Ascending aorta (tissue), 2 donors: Measurements from ENCODE around the gene USP34. TPM values are rescaled to one million over a fixed set of nuclear protein-coding genes. Genes with fewer than 3 reads are reported as not detected.

ENCODE experiments used
- DNase-seq, 2 donors: peaks; one replicate each; pipeline ENCODE4 v3.0.0-alpha.2; 2019; ENCODE audit warnings: low spot score in 2 of 2
- H3K27ac ChIP-seq, 2 donors: fragments of 200-600 bp; sonication (generic); one replicate each; pipeline ENCODE4 v1.5.1; 2016 to 2017; ENCODE audit warnings: mild to moderate bottlenecking in 1 of 2
- H3K27me3 ChIP-seq: fragments of 200-600 bp; sonication (generic); one replicate; pipeline ENCODE4 v1.5.1; 2017
- H3K36me3 ChIP-seq, 2 donors: fragments of 200-600 bp; sonication (generic); one replicate each; pipeline ENCODE4 v1.5.1; 2016
- H3K4me1 ChIP-seq, 2 donors: fragments of 200-600 bp; sonication (generic); one replicate each; pipeline ENCODE4 v1.5.1; 2016 to 2017; ENCODE audit warnings: mild to moderate bottlenecking in 1 of 2
- H3K4me3 ChIP-seq, 2 donors: fragments of 200-600 bp; sonication (generic); one replicate each; pipeline ENCODE4 v1.5.1; 2016 to 2017; ENCODE audit warnings: mild to moderate bottlenecking in 1 of 2
- H3K9me3 ChIP-seq, 2 donors: fragments of 200-600 bp; sonication (generic); one replicate each; pipeline ENCODE4 v1.5.1; 2016
- intact Hi-C: fragments of 100-400 bp; cut with DNase I; formaldehyde crosslinking; loops from one replicate; pipeline ENCODE4 v1.15.1; 2023
- total RNA-seq: library from RNA; depleted of rRNA; stranded (reverse); fragments of >200 nt; gene quantifications from one replicate; pipeline ENCODE4 v1.1.0, GENCODE V29; 2016
- TF ChIP-seq, protein P1 (sequence below), 3 experiments: fragments of 200-600 bp in 2 of 3; fragments of 450-650 bp in 1 of 3; sonication (generic) in 2 of 3; IDR thresholded peaks; one replicate each; pipeline ENCODE4 v1.5.1; 2016 to 2019; ENCODE audit warnings: antibody characterized with exemption in 3 of 3, mild to moderate bottlenecking in 1 of 3, moderate library complexity in 1 of 3

USP34 gene
- total RNA-seq, 1 donor from 2014 or later = 59.3 TPM

DNA sequence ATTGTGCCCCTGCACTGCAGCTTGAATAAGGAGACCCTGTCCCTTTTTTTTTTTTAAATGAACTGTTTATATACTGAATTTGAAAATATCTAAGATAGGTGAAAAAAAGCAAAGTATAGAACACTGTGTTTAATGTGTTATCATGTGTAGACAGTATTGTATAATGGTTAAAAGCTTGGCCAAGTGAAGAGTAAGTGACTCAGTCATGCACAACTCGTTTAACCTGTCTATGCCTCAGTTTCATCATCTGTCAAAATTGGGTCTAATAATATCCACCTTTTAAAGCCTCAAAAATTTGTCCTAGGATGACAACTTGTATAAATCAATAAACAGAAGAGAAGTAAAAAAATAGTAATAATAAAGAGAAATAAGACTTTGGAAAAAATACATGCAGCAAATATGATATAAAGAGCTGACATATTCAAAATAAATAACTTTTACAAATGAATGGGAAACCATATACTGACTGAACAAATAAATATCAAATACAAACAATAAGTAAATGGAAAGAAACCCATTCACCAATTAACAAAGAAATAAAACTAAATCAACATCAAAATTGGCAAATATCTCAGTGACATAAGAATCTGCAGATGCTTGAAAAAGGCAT, 195.2 kb downstream of the USP34 start:
- H3K4me1 ChIP-seq = no peaks in the 10 kb centered on the region
- intact Hi-C loops = no loop called here
- H3K36me3 ChIP-seq = peaks cover 18 to 42% of the 10 kb centered on the region in 2 donors
- no peak overlapping the region for H3K27ac ChIP-seq
- TF ChIP-seq, protein P1, sequence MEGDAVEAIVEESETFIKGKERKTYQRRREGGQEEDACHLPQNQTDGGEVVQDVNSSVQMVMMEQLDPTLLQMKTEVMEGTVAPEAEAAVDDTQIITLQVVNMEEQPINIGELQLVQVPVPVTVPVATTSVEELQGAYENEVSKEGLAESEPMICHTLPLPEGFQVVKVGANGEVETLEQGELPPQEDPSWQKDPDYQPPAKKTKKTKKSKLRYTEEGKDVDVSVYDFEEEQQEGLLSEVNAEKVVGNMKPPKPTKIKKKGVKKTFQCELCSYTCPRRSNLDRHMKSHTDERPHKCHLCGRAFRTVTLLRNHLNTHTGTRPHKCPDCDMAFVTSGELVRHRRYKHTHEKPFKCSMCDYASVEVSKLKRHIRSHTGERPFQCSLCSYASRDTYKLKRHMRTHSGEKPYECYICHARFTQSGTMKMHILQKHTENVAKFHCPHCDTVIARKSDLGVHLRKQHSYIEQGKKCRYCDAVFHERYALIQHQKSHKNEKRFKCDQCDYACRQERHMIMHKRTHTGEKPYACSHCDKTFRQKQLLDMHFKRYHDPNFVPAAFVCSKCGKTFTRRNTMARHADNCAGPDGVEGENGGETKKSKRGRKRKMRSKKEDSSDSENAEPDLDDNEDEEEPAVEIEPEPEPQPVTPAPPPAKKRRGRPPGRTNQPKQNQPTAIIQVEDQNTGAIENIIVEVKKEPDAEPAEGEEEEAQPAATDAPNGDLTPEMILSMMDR (IDR thresholded peaks at IDR 0.05) = no peak
- H3K9me3 ChIP-seq = no peaks in the 10 kb centered on the region
- H3K4me3 ChIP-seq = no peak overlapping the region
- DNase-seq = no peak
- H3K27me3 ChIP-seq = no peaks in the 10 kb centered on the region

DNA sequence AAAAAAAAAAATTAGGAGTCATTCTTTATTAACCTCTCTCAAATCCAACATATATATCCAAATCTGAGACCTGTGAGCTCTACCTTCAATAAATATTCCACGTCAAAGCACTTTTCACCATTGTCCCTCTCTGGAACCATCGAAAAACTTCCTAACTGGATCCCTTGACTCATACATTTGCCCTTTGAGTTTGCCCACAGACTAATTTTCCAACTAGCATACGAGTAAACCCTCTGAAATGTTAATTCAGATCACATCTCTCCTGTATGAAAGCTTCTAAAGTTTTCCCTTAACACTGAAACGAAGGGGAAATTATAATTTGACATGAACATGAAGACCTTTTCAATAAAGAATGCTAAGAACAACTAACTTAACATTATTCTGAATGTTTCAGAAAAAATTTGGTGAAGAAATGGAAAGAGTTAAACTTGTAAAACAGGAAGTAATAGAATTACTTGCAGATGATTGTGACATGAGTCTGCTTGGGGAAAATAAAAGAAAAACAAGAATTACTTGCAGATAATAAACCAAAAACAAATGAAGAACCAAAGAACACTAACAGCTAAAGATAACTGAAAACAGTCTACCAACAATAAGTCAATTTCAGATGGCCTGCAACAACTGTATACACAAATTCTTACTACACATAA, 198.3 kb downstream of the USP34 start:
- Histone ChIP-seq H3K4me1 (no peaks in the 10 kb centered on the region), H3K36me3 (peaks cover 6 to 25% of the 10 kb centered on the region in 2 donors), H3K27ac (no peak overlapping the region), H3K9me3 (no peaks in the 10 kb centered on the region), H3K4me3 (no peak overlapping the region), H3K27me3 (no peaks in the 10 kb centered on the region)
- no peak for DNase-seq
- intact Hi-C loops = no loop called here
- TF ChIP-seq, protein P1 (IDR thresholded peaks at IDR 0.05) = no peak

DNA sequence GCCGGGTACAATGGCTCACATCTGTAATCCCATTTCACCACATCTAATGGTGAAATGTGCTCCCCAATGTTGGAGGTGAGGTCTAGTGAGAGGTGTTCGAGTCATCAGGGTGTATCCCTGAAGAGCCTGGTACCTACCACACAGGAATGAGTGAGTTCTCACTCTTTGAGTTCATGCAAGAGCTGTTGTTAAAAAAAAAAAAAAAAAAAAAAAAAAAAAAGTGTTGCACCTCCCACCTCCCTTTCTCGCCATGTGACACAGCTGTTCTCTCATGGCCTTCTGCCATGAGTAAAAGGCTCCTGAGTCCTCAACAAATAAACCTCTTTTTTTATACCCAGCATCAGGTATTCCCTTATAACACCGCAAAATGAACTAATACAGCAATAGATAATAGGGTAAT, 202.6 kb downstream of the USP34 start:
- Histone ChIP-seq H3K27me3 (no peaks in the 10 kb centered on the region), H3K4me1 (no peaks in the 10 kb centered on the region), H3K36me3 (peaks cover 7 to 31% of the 10 kb centered on the region in 2 donors), H3K9me3 (no peaks in the 10 kb centered on the region), H3K27ac (no peak overlapping the region), H3K4me3 (no peak overlapping the region)
- DNase-seq = no peak
- TF ChIP-seq, protein P1 (IDR thresholded peaks at IDR 0.05) = no peak
- intact Hi-C loops = no loop called here

DNA sequence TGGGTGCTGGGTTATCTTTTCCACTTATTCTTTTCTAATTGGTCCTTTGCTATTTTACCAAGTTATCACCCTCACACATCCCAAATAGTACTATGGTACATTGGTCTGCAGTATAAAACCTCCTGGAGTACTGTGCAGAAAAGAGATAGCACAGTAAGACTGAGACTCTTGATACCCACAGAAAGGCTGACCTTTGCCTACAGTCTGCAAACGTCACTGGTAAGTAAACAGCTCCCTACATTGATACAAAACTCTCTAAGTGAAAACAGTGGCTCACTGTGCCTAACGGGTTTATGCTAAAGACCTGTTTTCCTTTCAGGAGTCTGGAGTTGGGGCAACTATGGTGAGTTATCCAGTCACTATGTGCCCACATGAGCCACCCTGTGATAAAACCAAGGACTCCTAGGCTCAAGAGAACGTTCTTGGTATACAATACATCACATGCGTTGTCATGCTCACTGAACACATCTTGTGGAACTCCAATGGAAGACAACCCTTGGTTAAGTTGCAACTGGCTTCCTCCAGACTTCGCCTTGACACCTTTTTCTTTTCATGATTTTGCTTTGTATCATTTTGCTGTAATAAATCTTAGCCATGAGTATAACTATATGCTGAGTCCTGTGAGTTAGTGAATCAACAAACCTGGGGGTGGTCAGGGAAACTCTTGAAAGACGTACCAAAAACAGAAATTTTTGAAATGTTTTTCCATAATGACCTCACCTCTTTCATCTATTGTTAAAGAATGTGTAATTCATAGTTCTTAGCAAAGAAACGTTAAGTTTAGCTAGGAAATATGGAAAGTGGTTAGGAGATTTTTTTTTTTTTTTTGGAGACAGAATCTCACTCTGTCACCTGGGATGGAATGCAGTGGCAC, 204.0 kb downstream of the USP34 start:
- peaks cover 7 to 29% of the 10 kb centered on the region in 2 donors for H3K36me3 ChIP-seq
- intact Hi-C loops = no loop called here
- DNase-seq = no peak
- H3K9me3 ChIP-seq = no peaks in the 10 kb centered on the region
- TF ChIP-seq, protein P1 (IDR thresholded peaks at IDR 0.05) = no peak
- H3K4me1 ChIP-seq = no peaks in the 10 kb centered on the region
- no peaks in the 10 kb centered on the region for H3K27me3 ChIP-seq
- H3K27ac ChIP-seq = no peak overlapping the region
- H3K4me3 ChIP-seq = no peak overlapping the region

DNA sequence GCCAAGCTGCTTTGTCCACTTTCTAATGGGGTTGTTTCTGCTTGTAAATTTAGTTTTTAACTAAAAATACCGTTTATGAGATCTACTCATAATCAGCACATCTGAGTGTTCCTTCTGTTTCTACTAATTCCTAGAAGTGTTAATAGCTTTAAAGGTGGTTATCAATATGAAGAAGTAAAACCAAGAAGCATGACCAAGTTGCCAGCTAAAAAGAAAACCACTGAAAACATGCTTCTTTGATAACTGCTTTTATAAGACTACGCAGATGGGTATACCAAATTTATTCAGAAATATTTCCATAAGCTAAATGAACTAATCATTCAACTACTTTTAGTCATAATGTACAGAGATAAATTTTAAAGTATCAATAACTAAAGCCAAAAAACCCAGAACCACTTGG, 207.1 kb downstream of the USP34 start:
- no peaks in the 10 kb centered on the region for H3K9me3 ChIP-seq
- H3K27ac ChIP-seq = no peak overlapping the region
- no peak for DNase-seq
- peaks cover 14 to 32% of the 10 kb centered on the region in 2 donors for H3K36me3 ChIP-seq
- no peaks in the 10 kb centered on the region for H3K27me3 ChIP-seq
- TF ChIP-seq, protein P1 (IDR thresholded peaks at IDR 0.05) = no peak
- no peaks in the 10 kb centered on the region for H3K4me1 ChIP-seq
- H3K4me3 ChIP-seq = no peak overlapping the region
- intact Hi-C loops = no loop called here
